Activated CD8-positive, alpha-beta memory T cell treated with anti-CD3 and anti-CD28 coated beads for 36 hours (primary cell): ENCODE measurements around the gene WDR70. TPM values are rescaled to one million over a fixed set of nuclear protein-coding genes. Genes with fewer than 3 reads are reported as not detected.

Experiments
- CTCF ChIA-PET: fragments of 350-600 bp; sonication (Branson Sonifier 250); formaldehyde crosslinking; loops from one replicate; lab custom pipeline; 2021; ENCODE audit warnings: antibody characterized with exemption; lab: Charles Lee
- POLR2A ChIA-PET: fragments of 350-600 bp; sonication (Branson Sonifier 250); formaldehyde crosslinking; loops from one replicate; lab custom pipeline; 2021; ENCODE audit warnings: antibody characterized with exemption; lab: Charles Lee
- total RNA-seq, 2 experiments: library from RNA; stranded (reverse); gene quantifications; one replicate each; pipeline ENCODE4 v1.2.3, GENCODE V29; 2021

The WDR70 gene
- total RNA-seq, 2 experiments from 2014 or later = 35.6 to 35.7 TPM

GRCh38 chr5:37696190-37697021 lies 317.3 kb downstream of the WDR70 start:
- ChIA-PET POLR2A (no interaction called here), CTCF (no interaction called here)

GRCh38 chr5:37701868-37702267 lies 322.8 kb downstream of the WDR70 start:
- ChIA-PET CTCF (no interaction called here), POLR2A (no interaction called here)

DNA sequence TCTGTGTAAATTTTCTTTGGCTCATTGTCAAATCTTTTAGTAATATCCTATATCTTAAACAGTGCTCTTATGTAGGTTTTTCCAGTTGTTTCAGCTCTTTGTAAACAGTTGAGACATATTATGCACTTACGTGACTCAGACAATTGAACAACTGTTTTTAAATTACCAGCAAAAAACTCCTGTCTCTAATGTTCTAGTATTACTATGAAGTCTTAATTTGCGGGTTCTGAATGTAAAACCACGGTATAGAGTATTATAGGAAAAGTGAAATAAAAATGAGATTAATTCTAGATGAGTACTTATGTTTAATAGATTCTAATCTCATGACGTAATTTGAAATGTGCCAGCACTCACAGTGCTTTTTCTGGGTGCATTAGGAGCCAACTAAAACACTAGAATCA lies 324.7 kb downstream of the WDR70 start:
- POLR2A ChIA-PET = no interaction called here
- CTCF ChIA-PET = no interaction called here

- ChIA-PET CTCF (no interaction called here), POLR2A (no interaction called here)
Measured at GRCh38 chr5:37704406-37704805, 325.3 kb downstream of the WDR70 start.

GRCh38 chr5:37709020-37709419 lies 329.9 kb downstream of the WDR70 start:
- ChIA-PET CTCF (no interaction called here), POLR2A (no interaction called here)

DNA sequence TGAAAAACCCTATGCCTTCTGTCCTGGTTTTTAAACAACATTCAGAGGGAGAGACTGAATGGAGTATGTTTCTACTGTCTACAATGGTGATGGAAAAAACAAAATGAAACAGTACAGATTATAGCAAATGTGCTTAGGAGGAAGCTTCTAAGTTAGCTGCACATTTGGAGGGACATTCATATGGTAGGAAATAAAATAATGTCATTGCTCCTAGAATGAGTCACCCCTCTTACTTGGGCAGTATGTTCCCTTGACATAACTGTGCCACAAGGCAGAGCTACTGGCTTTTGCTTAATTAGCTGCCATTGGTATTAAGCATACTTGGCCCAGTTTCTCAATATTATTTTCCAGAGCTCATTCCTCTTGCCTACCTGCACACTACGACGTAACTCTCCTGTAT lies 331.8 kb downstream of the WDR70 start:
- CTCF ChIA-PET = no interaction called here
- POLR2A ChIA-PET = no interaction called here

DNA sequence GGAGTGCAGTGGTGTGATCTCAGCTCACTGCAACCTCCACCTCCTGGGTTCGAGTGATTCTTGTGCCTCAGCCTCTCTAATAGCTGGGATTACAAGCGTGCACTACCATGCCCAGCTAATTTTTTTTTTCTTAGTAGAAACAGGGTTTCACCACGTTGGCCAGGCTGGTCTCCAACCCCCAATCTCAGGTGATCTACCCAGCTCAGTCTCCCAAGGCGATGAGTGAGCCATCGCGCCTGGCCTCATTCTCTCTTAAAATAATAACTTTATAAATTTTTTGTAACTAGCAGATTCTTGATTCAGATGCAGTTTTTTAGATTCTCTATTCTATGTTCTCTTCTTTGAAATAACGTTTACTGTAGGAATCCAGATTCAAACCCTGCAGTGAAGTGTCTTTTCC lies 333.6 kb downstream of the WDR70 start:
- ChIA-PET CTCF (interaction anchor here (1.1 kb wide), 1 partner anchor 28 kb away, joined by 4 read pairs; no protein-coding TSS in a partner anchor), POLR2A (no interaction called here)

GRCh38 chr5:37714756-37715155 lies 335.6 kb downstream of the WDR70 start:
- ChIA-PET CTCF (no interaction called here), POLR2A (no interaction called here)

DNA sequence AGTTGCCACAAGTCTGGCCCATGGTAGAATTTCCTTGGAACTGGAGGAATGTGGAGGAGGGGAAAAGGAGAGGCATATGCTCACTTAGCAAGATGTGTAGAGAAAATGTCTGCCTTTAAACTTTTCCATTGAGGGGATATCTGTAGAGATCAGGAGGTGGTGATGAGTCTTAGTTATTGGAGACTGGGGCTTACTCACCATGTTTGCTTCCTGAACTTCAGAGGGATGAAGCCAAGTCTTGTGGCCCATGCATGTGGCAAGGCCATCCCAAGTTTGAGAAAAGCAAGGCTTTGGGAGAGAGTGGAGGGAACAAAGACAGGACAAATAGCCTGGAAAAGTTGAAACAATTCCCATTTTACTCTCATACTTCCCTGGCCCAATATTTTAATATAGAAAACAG lies 336.2 kb downstream of the WDR70 start:
- ChIA-PET POLR2A (no interaction called here), CTCF (no interaction called here)

DNA sequence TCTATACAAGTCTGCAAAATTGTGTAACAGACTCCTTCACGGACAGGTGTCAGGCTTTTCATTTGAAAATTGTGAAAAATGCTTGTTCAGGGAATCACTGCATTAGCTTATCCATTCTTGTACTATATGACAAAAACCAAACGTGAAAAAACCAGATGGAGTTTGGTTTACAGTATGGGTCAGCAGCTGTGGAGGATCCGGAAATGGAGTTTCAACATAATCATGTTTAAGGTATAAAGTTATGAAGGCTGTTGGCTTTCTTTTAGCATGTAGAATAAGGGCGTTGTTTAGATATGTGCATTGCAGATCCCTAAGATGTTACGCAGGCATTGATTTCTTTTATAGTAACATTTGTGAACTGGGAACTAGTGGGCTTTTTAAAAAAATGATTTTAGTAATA lies 336.9 kb downstream of the WDR70 start:
- ChIA-PET POLR2A (no interaction called here), CTCF (no interaction called here)

- POLR2A ChIA-PET = no interaction called here
- CTCF ChIA-PET = no interaction called here
Measured at GRCh38 chr5:37716405-37716804, 337.3 kb downstream of the WDR70 start.

DNA sequence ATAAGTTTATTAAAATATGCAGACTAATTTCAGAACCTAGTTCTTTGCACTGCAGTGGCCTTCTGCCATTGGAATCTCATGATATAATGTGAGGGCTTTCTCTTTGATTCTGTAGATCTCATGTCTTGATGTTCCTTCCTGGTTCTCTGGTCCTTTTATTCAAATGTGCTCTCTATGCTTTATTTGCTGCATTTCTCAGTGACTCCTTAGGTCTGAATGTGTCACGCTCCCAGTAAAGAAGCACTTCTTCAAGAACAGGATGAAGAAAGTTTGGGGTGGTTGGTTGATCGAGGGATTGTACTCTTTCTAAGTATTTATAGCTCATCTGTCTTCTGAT lies 338.1 kb downstream of the WDR70 start:
- ChIA-PET POLR2A (no interaction called here), CTCF (interaction anchor here (0.6 kb wide), 1 partner anchor 42 kb away, joined by 3 read pairs; no protein-coding TSS in a partner anchor)

GRCh38 chr5:37717613-37718431 lies 338.7 kb downstream of the WDR70 start:
- CTCF ChIA-PET = interaction anchor here (0.6 kb wide), 1 partner anchor 42 kb away, joined by 3 read pairs; no protein-coding TSS in a partner anchor
- POLR2A ChIA-PET = no interaction called here

DNA sequence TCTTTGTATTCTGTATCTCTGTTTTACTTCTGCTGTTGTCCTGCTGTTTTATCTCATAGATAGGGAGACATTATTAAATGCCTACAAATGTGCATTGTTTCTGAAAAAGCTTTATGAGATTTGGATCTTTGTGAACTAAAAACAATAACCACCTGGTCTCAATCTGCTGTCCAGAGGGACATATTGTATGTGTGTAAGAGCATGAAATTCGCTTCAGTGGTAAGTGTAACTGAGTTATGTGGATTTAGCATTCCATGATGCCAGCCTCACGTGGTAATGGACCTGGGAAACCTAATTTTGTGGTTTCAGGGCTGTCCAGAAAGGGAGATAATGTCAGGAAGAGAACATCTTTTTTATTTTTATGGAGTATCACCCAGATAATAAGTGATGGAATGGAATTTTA lies 341.4 kb downstream of the WDR70 start:
- POLR2A ChIA-PET = no interaction called here
- CTCF ChIA-PET = no interaction called here

GRCh38 chr5:37721447-37721871 lies 342.3 kb downstream of the WDR70 start:
- CTCF ChIA-PET = no interaction called here

GRCh38 chr5:37722236-37723161 lies 343.4 kb downstream of the WDR70 start:
- CTCF ChIA-PET = interaction anchor here (1.4 to 1.8 kb wide), 2 partner anchors 15 to 309 kb away, joined by 3 to 11 read pairs; no protein-coding TSS in a partner anchor

More at GRCh38 chr5:37721447-37721871, 342.3 kb downstream of the WDR70 start:
- POLR2A ChIA-PET = interaction anchor here (0.9 to 3.3 kb wide), 2 partner anchors 17 to 350 kb away, joined by 3 to 11 read pairs; no protein-coding TSS in a partner anchor

GRCh38 chr5:37723162-37723961 lies 344.2 kb downstream of the WDR70 start:
- CTCF ChIA-PET = interaction anchor here (0.5 to 1.8 kb wide), 3 partner anchors 14 to 449 kb away, joined by 3 to 11 read pairs (median 3); no protein-coding TSS in a partner anchor
- POLR2A ChIA-PET = interaction anchor here (3.3 kb wide), 1 partner anchor 15 kb away, joined by 11 read pairs; no protein-coding TSS in a partner anchor

More at GRCh38 chr5:37722236-37723161, 343.4 kb downstream of the WDR70 start:
- POLR2A ChIA-PET = interaction anchor here (3.3 kb wide), 1 partner anchor 15 kb away, joined by 11 read pairs; no protein-coding TSS in a partner anchor
